ENCODE data around the gene NPRL2.

NPRL2 gene

DNA sequence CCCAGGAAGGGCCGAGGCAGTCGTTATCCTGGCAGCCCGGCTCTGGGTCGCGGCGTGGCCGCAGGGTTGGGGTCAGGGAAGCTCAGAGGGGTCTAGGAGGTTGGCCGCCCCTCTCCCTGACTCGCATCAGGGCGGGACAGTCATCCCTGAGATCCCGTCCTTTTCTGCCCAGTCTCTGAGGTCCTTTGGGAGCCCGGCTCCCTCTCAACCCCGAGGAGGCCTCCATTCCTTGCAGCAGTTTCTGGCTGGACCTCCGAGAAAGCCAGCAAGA lies 28.5 kb downstream of the NPRL2 start:
- TF ChIP-seq, protein P1, sequence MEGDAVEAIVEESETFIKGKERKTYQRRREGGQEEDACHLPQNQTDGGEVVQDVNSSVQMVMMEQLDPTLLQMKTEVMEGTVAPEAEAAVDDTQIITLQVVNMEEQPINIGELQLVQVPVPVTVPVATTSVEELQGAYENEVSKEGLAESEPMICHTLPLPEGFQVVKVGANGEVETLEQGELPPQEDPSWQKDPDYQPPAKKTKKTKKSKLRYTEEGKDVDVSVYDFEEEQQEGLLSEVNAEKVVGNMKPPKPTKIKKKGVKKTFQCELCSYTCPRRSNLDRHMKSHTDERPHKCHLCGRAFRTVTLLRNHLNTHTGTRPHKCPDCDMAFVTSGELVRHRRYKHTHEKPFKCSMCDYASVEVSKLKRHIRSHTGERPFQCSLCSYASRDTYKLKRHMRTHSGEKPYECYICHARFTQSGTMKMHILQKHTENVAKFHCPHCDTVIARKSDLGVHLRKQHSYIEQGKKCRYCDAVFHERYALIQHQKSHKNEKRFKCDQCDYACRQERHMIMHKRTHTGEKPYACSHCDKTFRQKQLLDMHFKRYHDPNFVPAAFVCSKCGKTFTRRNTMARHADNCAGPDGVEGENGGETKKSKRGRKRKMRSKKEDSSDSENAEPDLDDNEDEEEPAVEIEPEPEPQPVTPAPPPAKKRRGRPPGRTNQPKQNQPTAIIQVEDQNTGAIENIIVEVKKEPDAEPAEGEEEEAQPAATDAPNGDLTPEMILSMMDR (IDR thresholded peaks at IDR 0.05), result no peak; the same call in 1 of the 2 replicates
- TF ChIP-seq ZFX (IDR thresholded peaks at IDR 0.05; ENCODE audit: borderline replicate concordance), result no peak
- H3K27ac ChIP-seq, result peak overlapping the region; percentile 85

- H3K27ac ChIP-seq, result peak overlapping the region; percentile 85
- no peak for TF ChIP-seq ZFX (IDR thresholded peaks at IDR 0.05; ENCODE audit: borderline replicate concordance)
- TF ChIP-seq, protein P1 (IDR thresholded peaks at IDR 0.05), result peak; percentile 73
These were observed 29.1 kb downstream of the NPRL2 start for GRCh38 chr3:50321336-50322114.

- H3K27ac ChIP-seq, result peak overlapping the region; percentile 85
- no peak for TF ChIP-seq ZFX (IDR thresholded peaks at IDR 0.05; ENCODE audit: borderline replicate concordance)
- TF ChIP-seq, protein P1 (IDR thresholded peaks at IDR 0.05), result no peak
These were observed 29.7 kb downstream of the NPRL2 start for GRCh38 chr3:50320853-50321335.

- peak overlapping the region; percentile 85 for H3K27ac ChIP-seq
- TF ChIP-seq, protein P1 (IDR thresholded peaks at IDR 0.05), result no peak; the same call in 1 of the 2 replicates
- no peak for TF ChIP-seq ZFX (IDR thresholded peaks at IDR 0.05; ENCODE audit: borderline replicate concordance)
These were observed 30.5 kb downstream of the NPRL2 start for GRCh38 chr3:50319894-50320625.

- H3K27ac ChIP-seq, result peak overlapping the region; percentile 85; the same call in 1 of the 2 replicates
- no peak for TF ChIP-seq ZFX (IDR thresholded peaks at IDR 0.05; ENCODE audit: borderline replicate concordance)
- TF ChIP-seq, protein P1 (IDR thresholded peaks at IDR 0.05), result no peak
These were observed 31.2 kb downstream of the NPRL2 start for GRCh38 chr3:50319181-50319893.

DNA sequence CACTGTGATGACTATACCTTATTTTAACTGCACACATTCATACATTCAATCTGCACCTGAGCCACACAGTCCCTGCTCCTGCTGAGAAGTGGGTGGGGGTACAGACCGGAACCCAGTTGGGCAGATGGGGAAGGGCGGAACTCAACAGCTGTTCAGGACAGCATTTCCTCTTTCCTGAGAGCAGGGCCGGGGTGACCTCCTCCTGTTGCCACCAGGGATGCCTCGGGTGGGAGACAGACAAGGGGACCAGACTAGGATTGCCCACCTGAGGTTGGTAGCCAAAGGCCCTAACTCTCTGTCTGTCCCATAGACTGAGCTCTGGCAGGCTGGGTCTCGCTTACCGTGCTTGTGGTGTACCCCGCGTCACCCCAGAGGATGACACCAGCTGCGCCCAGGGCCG lies 32.0 kb downstream of the NPRL2 start:
- H3K27ac ChIP-seq, result no peak overlapping the region
- no peak for TF ChIP-seq ZFX (IDR thresholded peaks at IDR 0.05; ENCODE audit: borderline replicate concordance)
- TF ChIP-seq, protein P1 (IDR thresholded peaks at IDR 0.05), result no peak

All from 22Rv1 (cell line).